NCI-H1092 (cell line): Measurements from ENCODE around the gene MAST3.
"Not testable (repeated sequence)": the region's sequence is repeated elsewhere in the genome, so short reads cannot be mapped to it uniquely, and the experiment has no call there.

Experiments used
- DNase-seq: peaks from one replicate; lab custom pipeline; 2025; lab: John Stamatoyannopoulos, UW

The MAST3 gene

DNA sequence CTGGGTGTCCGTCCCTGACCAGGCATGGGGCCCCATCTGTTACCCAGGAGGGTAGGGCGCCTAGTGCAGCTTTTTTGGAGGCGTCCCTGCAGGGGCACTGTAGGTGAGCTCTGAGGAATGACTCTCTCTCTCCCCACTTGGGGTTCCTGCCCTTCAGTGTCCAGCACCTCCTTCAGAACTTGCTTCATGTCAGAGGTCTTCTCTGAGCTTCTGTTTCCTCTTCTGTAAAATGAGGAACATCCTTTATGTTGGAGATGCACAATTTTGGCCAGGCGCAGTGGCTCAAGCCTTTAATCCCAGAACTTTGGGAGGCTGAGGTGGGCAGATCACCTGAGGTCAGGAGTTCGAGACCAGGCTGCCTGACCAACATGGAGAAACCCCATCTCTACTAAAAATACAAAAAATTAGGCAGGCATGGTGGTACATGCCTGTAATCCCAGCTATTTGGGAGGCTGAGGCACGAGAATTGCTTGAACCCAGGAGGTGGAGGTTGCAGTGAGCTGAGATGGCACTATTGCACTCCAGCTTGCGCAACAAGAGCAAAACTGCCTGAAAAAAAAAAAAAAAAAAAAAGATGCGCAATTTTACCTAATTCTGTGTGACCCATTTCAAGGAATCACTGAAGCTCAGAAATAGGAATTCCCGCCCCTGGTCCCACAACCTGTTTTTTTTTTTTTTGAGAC lies 40.2 kb downstream of the MAST3 start:
- no peak for DNase-seq

DNA sequence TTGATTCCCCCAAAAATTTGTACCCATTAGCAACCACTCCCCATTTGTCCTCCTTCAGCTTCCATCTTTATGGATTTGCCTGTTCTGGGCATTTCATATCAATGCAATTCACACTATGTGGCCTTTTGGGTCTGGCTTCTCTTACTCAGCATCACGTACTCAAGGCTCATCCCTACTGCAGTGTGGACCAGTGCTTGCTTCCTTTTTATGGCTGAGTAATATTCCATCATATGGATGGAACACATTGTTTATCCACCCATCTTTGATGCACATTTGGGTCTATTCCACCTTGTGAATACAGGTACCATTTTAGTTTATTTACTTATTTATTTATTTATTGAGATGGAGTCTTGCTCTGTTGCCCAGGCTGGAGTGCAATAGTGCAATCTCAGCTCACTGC lies 42.9 kb downstream of the MAST3 start:
- DNase-seq: no peak

- no peak for DNase-seq
These were observed 43.5 kb downstream of the MAST3 start for GRCh38 chr19:18141031-18141430.

DNA sequence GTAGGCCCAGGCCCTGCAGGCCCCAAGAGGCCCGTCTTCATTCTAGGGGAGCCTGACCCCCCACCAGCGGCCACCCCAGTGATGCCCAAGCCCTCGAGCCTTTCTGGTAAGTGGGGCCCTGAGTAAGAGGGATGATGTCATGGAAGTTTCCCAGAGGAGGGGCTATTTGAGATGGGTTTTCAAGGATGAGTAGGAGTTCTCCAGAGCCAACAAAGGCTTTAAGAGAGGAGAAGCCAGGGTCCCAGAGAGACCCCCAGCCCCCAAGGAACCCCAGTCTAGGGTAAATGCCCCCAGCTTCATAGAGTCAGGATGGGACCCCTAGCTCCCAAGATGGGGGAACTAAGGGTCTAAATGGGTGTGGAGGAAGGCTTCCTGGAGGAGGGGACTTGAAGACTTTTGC lies 46.3 kb downstream of the MAST3 start:
- DNase-seq: no peak

- DNase-seq: no peak
These were observed 46.8 kb downstream of the MAST3 start for GRCh38 chr19:18144361-18144760.

DNA sequence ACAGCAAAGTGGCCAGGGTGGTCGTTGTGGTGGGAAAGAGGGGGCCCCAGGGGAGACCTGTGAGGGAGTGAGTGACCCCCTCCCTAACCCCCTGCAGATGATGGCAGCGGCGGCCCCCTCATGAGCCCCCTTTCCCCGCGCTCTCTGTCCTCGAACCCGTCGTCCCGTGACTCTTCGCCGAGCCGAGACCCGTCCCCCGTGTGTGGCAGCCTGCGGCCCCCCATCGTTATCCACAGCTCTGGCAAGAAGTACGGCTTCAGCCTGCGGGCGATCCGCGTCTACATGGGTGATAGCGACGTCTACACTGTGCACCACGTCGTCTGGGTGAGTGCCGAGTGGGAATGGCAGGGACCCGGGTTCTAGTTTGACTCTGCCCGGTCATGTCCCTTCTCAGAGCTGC lies 47.3 kb downstream of the MAST3 start:
- no peak for DNase-seq

DNA sequence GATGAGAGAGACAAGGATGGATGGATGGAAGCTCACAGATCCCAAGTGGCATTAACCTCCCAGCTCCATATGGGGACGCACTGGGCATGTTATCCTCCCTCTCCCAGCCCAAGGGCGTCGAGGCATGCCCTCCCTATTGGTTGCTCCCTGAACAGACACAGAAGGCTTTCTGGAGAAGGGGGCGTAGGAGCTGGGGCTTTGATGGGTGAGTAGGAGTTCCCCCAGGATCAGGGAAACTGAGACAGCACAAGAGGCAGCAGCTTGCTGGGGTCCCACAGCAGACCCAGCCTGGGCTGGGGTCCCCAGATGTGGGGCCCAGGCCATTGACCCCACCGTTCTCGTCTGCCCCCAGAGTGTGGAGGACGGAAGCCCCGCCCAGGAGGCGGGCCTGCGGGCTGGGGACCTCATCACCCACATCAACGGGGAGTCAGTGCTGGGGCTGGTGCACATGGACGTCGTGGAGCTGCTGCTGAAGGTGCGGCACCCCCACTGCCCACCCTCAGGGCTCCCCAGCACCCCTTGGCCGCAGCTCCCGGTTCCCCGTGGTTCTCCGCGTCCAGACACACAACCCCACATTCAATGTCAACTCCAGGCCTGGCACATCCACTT lies 47.9 kb downstream of the MAST3 start:
- DNase-seq: no peak

GRCh38 chr19:18147396-18147795 lies 49.8 kb downstream of the MAST3 start:
- no peak for DNase-seq

DNA sequence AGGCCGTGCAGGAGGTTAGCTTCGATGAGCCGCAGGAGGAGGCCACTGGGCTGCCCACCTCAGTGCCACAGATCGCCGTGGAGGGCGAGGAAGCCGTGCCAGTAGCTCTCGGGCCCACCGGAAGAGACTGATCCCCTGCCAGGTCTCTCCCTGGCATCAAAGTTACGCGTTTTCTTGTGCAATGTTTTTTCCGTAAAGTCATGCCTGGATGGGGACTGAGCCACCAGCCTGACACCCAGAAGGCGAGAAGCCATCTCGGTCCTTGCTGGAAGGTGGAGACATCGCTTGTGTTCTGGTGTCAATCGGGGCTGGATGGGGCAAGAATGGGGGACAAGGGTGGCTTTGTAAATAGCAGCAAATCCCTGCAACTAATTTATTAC lies 52.0 kb downstream of the MAST3 start:
- no peak for DNase-seq

GRCh38 chr19:18150776-18151624 lies 53.4 kb downstream of the MAST3 start:
- DNase-seq: no peak

GRCh38 chr19:18152442-18152816 lies 54.9 kb downstream of the MAST3 start:
- DNase-seq: peak; percentile 97

GRCh38 chr19:18152817-18153555 lies 55.4 kb downstream of the MAST3 start, which contains the start of gene PIK3R2:
TSS of gene PIK3R2 (plus strand) at chr19:18153163. CDS start at chr19:18155880, 2,717 bp downstream.
- DNase-seq: peak; percentile 100

GRCh38 chr19:18153556-18154134 lies 56.1 kb downstream of the MAST3 start:
- DNase-seq: peak; percentile 13

DNA sequence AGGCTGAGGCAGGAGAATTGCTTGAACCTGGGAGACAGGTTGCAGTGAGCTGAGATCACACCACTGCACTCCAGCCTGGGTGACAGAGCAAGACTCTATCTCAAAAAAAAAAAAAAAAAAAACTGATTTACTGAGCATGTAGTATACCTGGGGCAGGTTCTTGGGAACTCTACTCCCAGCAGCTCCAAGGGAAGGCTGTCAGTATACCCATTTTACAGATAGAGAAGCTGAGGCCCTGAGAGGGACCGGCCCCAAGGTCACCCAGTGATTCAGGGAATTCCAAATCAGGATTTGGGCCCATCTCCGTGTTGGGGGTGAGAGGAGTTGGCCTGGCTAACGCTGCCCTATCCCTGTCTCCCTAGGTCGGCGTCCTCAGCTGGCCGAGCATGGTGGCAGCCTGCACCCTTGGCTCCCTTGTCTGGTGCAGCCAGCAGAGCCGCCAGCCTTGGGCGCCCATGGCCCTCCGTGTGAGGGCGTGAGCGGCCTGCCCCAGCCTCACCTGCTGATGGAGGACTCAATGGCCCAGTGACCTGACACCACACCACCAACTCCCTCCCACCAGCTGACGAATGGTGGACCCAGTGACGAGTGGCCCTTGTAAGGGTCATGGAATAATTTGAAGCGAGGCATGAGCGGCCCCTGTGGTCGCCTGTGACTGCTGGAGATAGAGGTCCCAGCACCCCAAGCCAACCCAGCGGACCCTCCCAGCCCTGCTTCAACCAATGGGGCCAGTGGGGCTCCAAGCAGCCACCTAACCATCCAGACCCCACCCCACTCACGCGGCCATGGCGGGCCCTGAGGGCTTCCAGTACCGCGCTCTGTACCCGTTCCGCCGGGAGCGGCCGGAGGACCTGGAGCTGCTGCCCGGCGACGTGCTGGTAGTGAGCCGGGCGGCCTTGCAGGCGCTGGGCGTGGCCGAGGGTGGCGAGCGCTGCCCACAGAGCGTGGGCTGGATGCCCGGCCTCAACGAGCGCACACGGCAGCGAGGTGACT lies 57.8 kb downstream of the MAST3 start:
- no peak for DNase-seq

DNA sequence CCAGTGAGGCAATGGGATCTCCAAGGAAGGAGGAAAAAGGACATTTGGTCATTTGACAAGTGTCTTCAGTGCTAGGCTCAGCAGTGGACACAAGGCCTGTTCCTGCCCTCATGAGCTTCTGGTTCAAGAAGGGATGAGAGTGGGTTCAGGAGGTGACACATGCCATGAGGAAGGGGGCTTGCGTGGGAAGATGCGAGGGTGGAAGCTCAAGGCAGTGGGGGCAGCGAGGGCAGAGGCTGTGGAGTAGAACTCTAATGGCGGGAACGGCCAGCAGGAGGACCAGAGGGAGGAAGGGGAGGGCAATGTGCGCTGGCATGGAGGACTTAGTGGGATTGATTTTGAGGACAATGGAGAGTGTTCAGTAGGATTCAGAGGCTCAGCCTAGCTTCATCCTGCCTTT lies 58.7 kb downstream of the MAST3 start:
- no peak for DNase-seq

DNA sequence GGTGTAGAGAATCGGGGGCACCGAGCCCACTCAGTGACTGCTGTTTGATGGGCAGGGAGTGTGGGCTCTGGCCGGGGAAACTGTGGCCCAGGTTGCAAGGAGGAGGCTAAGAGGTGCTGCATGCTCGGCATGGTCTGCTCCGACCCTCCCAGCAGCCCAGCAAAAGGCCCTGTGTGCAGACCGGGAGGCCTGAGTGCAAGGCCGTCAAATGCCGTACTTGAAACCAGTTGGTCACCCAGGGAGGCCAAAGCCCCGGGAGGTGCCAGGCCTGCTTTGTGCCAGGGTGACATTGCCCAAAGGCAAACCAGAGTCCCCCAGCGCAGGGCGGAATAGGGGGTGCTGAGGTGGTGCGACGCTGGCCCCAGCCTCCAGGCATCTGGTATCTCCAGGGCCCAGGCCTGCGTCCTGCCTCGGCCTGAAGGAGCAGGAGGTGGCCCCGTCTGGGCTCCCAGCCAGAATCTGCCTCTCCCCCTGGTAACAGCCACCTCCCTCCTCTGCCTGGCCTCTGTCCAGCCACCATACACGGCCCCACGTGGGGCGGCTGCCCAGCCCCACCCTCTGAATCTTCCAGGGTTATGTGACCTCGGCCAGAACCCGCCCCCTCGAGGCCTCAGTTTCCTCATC lies 59.4 kb downstream of the MAST3 start:
- DNase-seq: peak; percentile 95

GRCh38 chr19:18157465-18158063 lies 60.0 kb downstream of the MAST3 start:
- peak; percentile 92 for DNase-seq

DNA sequence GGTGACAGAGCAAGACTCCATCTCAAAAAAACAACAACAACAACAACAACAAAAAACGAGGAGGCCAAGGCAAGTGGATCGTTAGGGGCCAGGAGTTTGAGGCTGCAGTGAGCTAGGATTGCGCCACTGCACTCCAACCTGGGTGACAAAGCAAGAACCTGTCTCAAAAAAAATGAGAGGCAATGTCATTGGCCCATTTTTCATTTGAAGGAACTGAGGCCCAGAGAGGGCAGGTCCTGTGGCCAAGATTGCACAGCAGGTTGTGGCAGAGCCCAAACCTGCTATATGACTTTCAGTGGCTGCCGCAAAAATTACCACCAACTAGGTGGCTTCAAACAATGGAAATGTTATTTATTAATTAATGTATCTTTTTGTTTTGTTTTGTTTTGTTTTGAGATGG lies 60.9 kb downstream of the MAST3 start:
- no peak for DNase-seq

GRCh38 chr19:18159059-18159616 lies 61.6 kb downstream of the MAST3 start:
- DNase-seq: not testable (repeated sequence)
